ENCODE results near the gene DPF1.
"Not testable (repeated sequence)": the region's sequence is repeated elsewhere in the genome, so short reads cannot be mapped to it uniquely, and the experiment has no call there.

GRCh38 chr19:38261942-38262341, 37.9 kb upstream of the DPF1 start:
- TF ChIP-seq EZH2 (IDR thresholded peaks at IDR 0.05; ENCODE audit: insufficient read depth, low read length); CTCF (IDR thresholded peaks at IDR 0.05; ENCODE audit: insufficient read depth, low read depth, low read length): not testable (repeated sequence)

Data from astrocyte (in vitro differentiated cells and primary cell).